Measurements from ENCODE around the gene NFKBIE. TPM values are rescaled to one million over a fixed set of nuclear protein-coding genes. Genes with fewer than 3 reads are reported as not detected.

Gene NFKBIE
- total and polyA plus RNA-seq, 9 of the 15 experiments (the other 6 are each of a cell fraction or from before 2014, with no cell fraction given), result 2.1 to 16.4 (median 11.7) TPM

- TF ChIP-seq MYC (IDR thresholded peaks at IDR 0.05; ENCODE audit: low read depth, low read length), result peak; percentile 88
- TF ChIP-seq MYC (CRISPR knock-in tag; IDR thresholded peaks at IDR 0.05; ENCODE audit: borderline replicate concordance, low read depth), result no peak
- no peak for TF ChIP-seq TAL1 (IDR thresholded peaks at IDR 0.05)
- TF ChIP-seq JUNB (CRISPR knock-in tag; conservative IDR thresholded peaks at IDR 0.05), result peak; percentile 61
- no peak for TF ChIP-seq E4F1 (CRISPR knock-in tag; IDR thresholded peaks at IDR 0.05; ENCODE audit: borderline replicate concordance)
- TF ChIP-seq ZNF644 (tag; IDR thresholded peaks at IDR 0.05; ENCODE audit: low read depth), result no peak
- no peak for TF ChIP-seq ZNF699 (CRISPR knock-in tag; IDR thresholded peaks at IDR 0.05; ENCODE audit: insufficient replicate concordance)
- TF ChIP-seq DIDO1 (tag; IDR thresholded peaks at IDR 0.05; ENCODE audit: low read depth), result no peak
- TF ChIP-seq CUX1 (CRISPR knock-in tag; IDR thresholded peaks at IDR 0.05), result no peak
- no peak for TF ChIP-seq CAMTA2 (CRISPR knock-in tag; conservative IDR thresholded peaks at IDR 0.05)
- TF ChIP-seq FOXK1 (CRISPR knock-in tag; IDR thresholded peaks at IDR 0.05; ENCODE audit: borderline replicate concordance), result peak; percentile 80; the same call in 1 of the 2 replicates
- TF ChIP-seq ZFP30 (CRISPR knock-in tag; IDR thresholded peaks at IDR 0.05; ENCODE audit: borderline replicate concordance), result no peak
- no peak for TF ChIP-seq SMARCB1 (IDR thresholded peaks at IDR 0.05; ENCODE audit: insufficient read length, low read depth)
- peak; percentile 84 for TF ChIP-seq RBM22 (IDR thresholded peaks at IDR 0.05; ENCODE audit: low read depth, low read length, poor library complexity, severe bottlenecking)
- peak; percentile 68 for TF ChIP-seq FUS (optimal IDR thresholded peaks at IDR 0.05; ENCODE audit: low read depth, low read length)
- TF ChIP-seq ZNF3 (CRISPR knock-in tag; IDR thresholded peaks at IDR 0.05), result no peak
- 0 out of 2 replicates have a peak, but pooled peaks have one; percentile 9 for TF ChIP-seq NR2C1 (IDR thresholded peaks at IDR 0.05)
- no peak for TF ChIP-seq NR2C1 (tag; IDR thresholded peaks at IDR 0.05)
- no peak for TF ChIP-seq MIER1 (IDR thresholded peaks at IDR 0.05; ENCODE audit: low read depth)
- TF ChIP-seq ZEB2 (IDR thresholded peaks at IDR 0.05), result peak; percentile 76
- TF ChIP-seq DACH1 (IDR thresholded peaks at IDR 0.05; ENCODE audit: partially characterized antibody), result no peak
- no peak for TF ChIP-seq MEIS2 (IDR thresholded peaks at IDR 0.05; ENCODE audit: partially characterized antibody)
- TF ChIP-seq ZNF408 (CRISPR knock-in tag; IDR thresholded peaks at IDR 0.05; ENCODE audit: low read depth), result no peak
- no peak for TF ChIP-seq MEF2D (tag; conservative IDR thresholded peaks at IDR 0.05; ENCODE audit: low read depth)
These were observed 27.4 kb downstream of the NFKBIE start (continued) for GRCh38 chr6:44237813-44238433.
